Gastroesophageal sphincter (tissue), 3 donors: ENCODE data around the gene MAP3K4.

Experiments
- EP300 ChIP-seq: sonication (generic); formaldehyde crosslinking; IDR thresholded peaks from one replicate; pipeline ENCODE4 v1.6.1; 2017; ENCODE audit warnings: antibody characterized with exemption, mild to moderate bottlenecking
- POLR2AphosphoS5 ChIP-seq: sonication (generic); formaldehyde crosslinking; IDR thresholded peaks from one replicate; pipeline ENCODE4 v1.6.1; 2017; ENCODE audit warnings: antibody characterized with exemption
- TF ChIP-seq, protein P1 (sequence below), 4 experiments: fragments of 200-600 bp in 2 of 4; fragments of 450-650 bp in 2 of 4; sonication (generic) in 1 of 4; IDR thresholded peaks; one replicate each; pipeline ENCODE4 v1.5.1; 2017 to 2019; ENCODE audit warnings: antibody characterized with exemption in 4 of 4, mild to moderate bottlenecking in 2 of 4, moderate library complexity in 2 of 4

DNA sequence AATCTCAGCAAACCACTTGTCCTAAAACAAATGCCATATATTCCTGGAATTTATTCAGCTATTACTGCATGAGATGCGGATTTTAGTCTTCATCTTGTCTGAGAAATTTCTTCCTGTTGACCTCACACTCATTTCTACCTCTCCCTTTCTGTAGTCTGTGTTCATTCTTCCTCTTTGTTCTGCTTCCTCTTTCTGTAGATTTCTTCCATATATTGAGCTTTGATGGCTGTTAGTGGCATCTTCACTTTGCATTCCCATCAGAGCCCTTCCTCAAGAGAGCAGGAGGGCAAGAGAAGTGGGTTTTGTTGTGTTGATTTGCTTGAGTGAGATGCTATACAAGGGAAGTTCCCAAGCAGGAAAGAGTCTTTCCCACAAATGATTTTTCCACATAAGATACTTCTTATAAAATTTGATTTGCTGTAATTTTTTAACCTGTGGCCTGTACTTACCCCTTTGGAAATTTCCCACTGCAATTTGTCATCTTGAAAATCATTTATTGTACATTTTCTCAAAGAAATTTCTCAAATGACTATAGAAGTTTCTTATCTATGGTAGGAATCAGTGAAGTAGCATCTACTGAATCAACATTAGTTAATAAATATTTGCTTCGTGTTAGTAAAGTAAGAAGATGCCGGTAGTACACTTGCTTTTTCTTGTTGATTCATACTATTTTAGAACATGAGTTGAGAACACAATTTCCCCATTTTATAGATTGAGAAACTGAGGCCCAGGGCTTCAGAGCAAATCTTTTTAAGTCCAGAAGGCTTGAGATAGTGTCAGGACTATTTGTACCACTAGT, 43.8 kb downstream of the MAP3K4 start:
- TF ChIP-seq, protein P1, sequence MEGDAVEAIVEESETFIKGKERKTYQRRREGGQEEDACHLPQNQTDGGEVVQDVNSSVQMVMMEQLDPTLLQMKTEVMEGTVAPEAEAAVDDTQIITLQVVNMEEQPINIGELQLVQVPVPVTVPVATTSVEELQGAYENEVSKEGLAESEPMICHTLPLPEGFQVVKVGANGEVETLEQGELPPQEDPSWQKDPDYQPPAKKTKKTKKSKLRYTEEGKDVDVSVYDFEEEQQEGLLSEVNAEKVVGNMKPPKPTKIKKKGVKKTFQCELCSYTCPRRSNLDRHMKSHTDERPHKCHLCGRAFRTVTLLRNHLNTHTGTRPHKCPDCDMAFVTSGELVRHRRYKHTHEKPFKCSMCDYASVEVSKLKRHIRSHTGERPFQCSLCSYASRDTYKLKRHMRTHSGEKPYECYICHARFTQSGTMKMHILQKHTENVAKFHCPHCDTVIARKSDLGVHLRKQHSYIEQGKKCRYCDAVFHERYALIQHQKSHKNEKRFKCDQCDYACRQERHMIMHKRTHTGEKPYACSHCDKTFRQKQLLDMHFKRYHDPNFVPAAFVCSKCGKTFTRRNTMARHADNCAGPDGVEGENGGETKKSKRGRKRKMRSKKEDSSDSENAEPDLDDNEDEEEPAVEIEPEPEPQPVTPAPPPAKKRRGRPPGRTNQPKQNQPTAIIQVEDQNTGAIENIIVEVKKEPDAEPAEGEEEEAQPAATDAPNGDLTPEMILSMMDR (IDR thresholded peaks at IDR 0.05), result no peak
- no peak for TF ChIP-seq EP300
- no peak for TF ChIP-seq POLR2AphosphoS5
